ENCODE data around the gene PML.

GRCh38 chr15:74053941-74054529 lies 59.5 kb downstream of the PML start:
- TF ChIP-seq CTCF (conservative IDR thresholded peaks at IDR 0.05) (peak; percentile 57), EZH2 (IDR thresholded peaks at IDR 0.05; ENCODE audit: low read depth) (no peak)

All from PC-9 (cell line).